Measurements from ENCODE around the gene PLEKHG4.

GRCh38 chr16:67258161-67258835 is 21.0 kb upstream of the PLEKHG4 start:
- TF ChIP-seq CTCF (IDR thresholded peaks at IDR 0.05; ENCODE audit: insufficient read depth, low read length), result no peak
- TF ChIP-seq POLR2AphosphoS5 (IDR thresholded peaks at IDR 0.05; ENCODE audit: low read depth), result no peak
- TF ChIP-seq GABPA (IDR thresholded peaks at IDR 0.05; ENCODE audit: low read depth), result no peak
- TF ChIP-seq SPI1 (IDR thresholded peaks at IDR 0.05; ENCODE audit: borderline replicate concordance, low read depth), result no peak
